Activated CD4-positive, CD25-positive, alpha-beta regulatory T cell treated with anti-CD3 and anti-CD28 coated beads, Interleukin-2, amount 50 U/mL, for 16 hours (primary cell): ENCODE results near the gene EYS.

Experiments
- DNase-seq: peaks from one replicate; pipeline ENCODE4 v3.0.0-alpha.2; 2020; ENCODE audit warnings: low read depth, low spot score

EYS gene

DNA sequence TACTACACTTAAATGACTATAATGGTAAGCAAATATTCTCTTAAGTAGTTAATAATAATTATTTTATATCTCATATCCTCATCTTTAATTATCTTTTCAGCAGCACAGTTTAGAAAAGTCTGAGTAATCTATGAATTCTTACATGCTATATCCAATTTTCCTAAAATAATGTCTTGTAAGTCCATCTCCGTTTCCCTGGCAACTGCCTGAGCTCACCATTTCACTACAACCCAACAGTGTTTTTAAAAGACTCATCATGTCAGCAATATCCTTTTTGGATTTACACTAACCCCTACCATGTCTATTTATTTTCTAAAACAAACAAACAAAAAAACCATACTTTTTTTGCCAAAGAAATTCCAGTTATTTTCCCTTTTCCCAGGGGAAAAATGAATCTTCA, 859.6 kb downstream of the EYS start:
- DNase-seq = no peak

- no peak for DNase-seq
Observed at GRCh38 chr6:64838726-64839125, 868.3 kb downstream of the EYS start.

DNA sequence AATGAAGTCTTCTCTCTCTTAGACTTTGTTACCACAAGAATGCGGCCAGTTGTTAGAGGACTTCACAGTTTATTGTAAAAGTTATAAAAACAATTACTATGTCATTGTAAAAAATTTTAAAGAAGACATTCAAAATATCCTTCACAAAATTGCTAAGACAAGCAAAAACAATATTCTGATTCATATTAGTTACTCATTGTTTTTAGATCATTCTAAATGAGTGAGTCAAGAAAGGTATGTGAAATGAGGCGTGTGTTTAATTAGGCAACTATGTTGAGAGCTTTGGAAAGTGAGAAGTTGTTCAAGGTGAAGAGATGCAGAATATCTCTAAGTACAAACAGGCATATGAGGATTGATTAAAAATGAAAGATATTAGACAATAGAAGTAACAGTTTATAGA, 875.3 kb downstream of the EYS start:
- no peak for DNase-seq

GRCh38 chr6:64817525-64817924, 889.5 kb downstream of the EYS start:
- DNase-seq = no peak

DNA sequence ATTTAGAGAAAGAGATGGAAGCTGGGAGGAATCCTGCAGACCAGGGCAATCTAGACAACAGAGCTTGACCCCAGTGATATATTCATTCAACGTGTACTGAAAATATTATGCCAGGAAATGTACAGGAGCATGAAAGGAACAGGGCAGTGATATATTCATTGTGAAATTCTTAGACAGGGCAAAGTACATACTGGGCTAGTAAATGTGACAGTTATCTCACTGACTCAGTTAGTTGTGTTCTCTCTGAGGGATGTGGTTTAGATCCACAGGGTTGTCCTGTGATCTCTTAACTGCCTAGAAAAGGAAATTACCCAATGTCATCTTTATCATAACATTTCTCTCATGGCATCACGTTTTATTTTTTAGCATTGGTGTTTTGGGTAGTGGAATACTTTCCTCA, 891.3 kb downstream of the EYS start:
- DNase-seq = no peak

DNA sequence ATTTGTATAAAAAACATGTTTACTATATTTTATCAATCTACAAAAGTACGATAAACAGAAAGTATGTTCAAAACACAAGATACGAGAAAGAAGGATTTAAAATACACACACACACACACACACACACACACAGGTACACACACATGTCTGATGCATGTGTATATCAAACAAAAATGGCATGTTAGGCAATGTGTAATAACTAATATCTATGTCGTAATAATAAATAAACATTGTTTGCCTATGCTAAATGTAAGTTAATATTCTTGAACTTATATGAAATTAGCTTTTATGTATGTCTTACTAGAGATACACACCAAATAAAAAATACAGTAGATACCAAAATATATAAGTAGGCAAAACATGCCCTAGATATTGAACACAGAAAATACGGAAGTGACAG, 894.9 kb downstream of the EYS start:
- DNase-seq = no peak

DNA sequence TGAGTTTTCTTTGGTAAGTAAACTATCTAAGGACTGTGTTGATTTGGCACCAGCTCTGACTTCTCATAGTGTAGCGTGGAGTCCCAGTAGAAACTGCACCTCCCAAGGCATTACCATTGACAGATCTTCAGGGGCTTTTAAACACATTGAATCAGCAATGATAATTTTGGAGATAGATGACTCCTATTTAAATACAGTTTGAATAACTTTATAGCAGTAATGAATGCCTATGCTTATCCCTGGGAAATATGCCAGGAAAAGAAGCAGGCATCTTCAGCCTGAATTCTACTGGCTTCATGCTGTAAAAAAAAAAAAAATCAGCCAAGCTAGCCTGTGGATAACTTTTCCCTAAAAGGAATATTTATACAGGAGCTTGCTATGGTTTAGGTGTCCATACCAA, 895.9 kb downstream of the EYS start:
- no peak for DNase-seq

DNA sequence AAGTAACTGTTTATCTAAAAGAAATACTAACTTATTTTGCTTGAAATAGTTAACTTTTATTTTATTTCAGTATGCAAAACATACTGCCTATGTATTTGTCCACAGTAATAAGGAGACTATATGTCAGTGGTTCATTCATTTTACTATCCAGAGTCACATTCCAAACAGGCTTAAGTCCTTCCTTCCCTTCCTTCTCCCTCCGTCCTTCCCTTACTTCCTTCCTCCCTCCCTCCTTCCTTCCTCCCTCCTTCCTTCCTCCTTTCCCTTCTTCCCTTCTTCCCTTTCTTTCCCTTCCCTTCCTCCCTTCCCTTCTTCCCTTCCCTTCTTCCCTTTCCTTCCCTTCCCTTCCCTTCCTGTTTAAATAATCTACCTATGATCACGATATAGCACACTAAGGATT, 899.2 kb downstream of the EYS start:
- DNase-seq = no peak

DNA sequence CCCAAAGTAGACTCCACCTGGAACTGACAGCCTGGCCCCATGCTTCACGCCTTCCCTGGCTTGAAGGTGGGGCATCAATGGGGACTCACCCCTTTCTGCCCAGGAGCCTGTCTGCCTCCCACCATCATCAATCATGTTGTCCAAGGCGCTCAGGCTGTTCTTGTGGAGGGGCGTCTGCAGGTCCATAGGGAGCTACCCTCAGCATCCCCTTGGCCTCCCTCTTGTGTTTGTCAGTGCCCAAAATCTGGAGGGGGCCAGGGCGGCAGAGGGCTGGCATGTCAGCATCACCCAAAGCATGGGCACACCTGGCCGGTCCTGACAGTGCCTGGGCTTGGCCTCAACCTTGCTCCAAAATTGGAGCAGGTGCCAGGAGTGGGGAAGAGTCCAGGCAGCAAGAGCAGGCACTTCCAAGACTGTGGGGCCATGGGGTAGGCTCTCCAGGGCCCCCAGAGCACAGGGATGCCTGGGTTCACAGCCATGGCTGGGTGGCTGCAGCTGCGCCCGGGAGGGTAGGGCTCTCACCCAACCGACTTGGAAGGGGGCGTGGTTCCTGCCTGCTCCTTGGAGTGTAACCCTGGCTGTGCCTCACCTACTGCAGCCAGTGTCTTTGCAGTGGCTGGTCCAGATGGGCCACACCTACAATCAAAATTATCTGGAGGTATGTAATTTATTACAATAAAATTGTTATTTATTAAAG, 903.4 kb downstream of the EYS start:
- DNase-seq = no peak

- DNase-seq = no peak
Observed at GRCh38 chr6:64792534-64792933, 914.5 kb downstream of the EYS start.

DNA sequence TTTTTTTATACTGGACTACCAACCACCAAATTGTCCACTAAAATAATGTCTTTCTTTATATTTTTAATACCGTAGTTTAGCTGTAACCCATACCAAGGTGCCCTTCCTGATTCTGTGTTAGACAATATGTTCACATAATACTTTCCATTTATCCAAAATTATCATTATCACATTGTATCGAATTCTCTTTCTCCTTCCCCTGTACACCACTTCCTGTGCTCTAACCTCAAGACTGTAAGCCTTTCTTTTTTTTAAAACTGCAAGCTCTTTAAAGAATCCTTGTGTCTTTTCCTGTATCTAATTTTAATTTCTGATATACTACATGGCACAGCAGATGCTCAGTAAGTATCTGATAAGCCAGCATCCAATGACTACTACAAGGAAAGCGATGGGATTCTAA, 917.5 kb downstream of the EYS start:
- DNase-seq = no peak

GRCh38 chr6:64786736-64787135, 920.3 kb downstream of the EYS start:
- DNase-seq = no peak

- DNase-seq = no peak
Observed at GRCh38 chr6:64782877-64783276, 924.1 kb downstream of the EYS start.

DNA sequence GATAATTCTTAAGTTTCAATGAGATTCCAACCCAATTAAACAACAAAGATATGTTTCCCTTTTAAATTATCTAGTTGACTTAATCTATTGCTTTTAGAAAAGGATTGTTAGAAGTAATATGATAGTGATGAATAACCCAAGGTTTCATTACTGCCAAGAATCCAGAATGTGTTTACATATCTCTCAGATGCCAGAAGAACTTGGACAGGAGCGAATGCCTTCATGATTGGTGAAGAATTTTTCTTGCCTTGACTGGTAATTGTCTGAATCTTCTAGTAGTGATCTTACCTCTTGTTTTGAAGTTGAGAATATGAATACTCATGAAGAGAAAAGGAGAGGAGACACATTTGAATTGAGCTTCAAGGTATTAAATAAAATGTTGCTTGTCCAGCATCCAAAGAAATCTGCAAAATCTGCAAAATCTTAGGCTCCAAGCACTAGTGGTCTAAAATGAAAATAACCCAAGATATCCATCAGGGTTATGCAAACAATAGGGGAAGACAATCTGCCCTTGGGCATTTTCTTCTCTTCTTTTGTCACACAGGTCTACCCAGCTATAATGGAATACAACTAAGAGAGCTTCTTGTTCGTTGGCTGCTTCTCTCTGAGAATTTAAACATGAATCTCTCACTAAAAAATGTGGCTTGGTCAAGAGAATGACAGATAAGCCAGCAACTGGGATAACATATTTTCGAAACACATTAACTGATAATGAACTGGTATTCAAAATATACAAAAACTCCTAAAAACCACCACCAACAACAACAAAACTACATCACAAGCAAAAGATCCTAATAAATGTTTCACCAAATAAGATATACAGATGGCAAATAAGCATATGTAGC, 928.9 kb downstream of the EYS start:
- no peak for DNase-seq

- DNase-seq = no peak
Observed at GRCh38 chr6:64776359-64776758, 930.7 kb downstream of the EYS start.

DNA sequence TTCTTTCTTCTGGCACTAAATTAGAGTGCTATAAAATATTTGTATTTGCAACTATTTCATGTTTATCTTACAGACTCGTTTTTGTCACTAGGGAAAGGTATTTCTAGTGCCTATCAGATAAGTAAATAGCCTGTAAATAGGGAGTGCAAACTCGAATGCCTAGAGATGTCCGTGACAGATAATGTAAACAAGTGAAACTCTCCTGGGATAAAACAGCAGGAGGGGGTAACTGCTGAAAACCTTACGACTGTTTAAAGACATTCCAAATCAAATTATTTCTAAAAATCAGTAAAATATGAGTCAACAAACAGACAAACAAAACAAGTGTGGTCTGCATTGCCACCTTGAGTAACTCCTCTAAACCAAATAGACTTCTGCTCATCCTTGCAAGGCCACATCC, 932.1 kb downstream of the EYS start:
- no peak for DNase-seq

- no peak for DNase-seq
Observed at GRCh38 chr6:64750910-64751309, 956.1 kb downstream of the EYS start.

DNA sequence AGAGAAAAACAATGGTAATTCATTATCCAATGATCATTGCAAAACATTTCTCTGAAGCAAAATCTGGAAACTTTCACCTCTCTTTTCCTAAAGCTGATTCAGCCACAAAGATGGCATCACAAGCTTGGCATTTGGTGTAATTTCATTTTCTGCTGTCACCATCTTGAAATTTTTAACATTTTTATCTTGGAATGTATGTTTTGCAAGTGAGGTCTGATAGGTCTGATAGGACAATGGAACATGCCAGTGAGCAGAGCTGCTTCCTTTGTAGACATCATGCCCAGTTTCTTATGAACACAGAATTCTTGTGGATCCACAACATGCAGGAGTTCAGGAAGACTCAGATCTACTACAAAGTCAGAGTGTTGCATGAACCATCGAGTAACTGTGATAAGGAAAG, 969.6 kb downstream of the EYS start:
- no peak for DNase-seq

GRCh38 chr6:64736421-64736950, 970.5 kb downstream of the EYS start:
- no peak for DNase-seq

GRCh38 chr6:64733433-64733832, 973.6 kb downstream of the EYS start:
- DNase-seq = no peak

- DNase-seq = no peak
Observed at GRCh38 chr6:64732888-64733287, 974.1 kb downstream of the EYS start.

- no peak for DNase-seq
Observed at GRCh38 chr6:64729522-64729921, 977.5 kb downstream of the EYS start.

DNA sequence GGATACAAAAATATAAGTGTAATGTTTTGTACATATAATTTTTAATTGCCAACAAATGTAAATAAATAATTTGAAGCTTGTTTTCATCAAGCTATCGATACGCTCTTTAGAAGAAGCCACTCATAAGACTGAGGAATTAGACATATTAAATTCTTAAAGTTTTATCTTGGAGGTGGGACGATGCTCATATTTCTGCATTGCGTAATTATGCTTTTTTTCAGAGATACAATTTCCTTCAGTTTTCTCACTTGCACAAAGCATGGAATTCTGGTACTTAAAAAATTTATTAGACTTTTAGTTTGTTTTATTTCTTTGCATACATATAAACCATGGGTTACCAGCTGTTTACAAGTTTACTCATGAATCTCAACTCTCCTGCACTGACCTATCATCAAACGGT, 980.0 kb downstream of the EYS start:
- no peak for DNase-seq
